GM21515 (cell line): ENCODE measurements around the gene TVP23A.
"Not testable (repeated sequence)": the region's sequence is repeated elsewhere in the genome, so short reads cannot be mapped to it uniquely, and the experiment has no call there.

Source experiments
- ATAC-seq: cut with Tn5 transposase; IDR thresholded peaks from one replicate; pipeline ENCODE4 v1.9.1; 2021; ENCODE audit not compliant: unreplicated experiment

TVP23A gene

DNA sequence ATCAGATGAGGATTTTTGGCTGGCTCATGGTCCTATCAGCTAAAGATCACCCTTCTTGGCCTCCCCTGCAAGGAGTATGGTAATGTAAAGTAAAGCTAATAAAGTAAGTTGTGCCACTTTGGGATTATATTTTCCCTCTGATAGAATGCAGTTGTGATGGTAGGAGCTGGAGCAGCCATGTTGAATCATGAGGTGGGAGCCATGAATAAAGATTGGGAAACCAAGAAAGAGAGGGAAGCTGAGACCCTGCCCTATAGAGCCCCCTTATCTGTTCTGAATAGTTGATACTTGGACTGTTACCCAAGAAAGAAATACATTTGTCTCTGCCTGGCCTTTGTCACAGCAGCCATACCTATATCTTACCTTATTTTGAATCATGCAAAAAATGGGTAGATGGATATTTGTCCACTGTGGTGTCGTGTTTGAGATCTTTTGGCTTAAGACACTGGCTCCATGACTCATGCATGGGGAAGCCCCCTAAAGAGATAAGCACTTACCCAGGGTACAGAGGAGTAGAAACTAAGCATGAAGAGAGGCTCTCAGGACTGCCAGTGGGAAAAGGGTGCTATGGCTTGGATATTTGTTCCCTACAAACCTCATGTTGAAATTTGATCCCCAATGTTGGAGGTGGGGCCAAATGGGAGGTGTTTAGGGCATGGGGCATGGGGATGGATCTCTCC, 17.7 kb upstream of the TVP23A start:
- no peak for ATAC-seq

DNA sequence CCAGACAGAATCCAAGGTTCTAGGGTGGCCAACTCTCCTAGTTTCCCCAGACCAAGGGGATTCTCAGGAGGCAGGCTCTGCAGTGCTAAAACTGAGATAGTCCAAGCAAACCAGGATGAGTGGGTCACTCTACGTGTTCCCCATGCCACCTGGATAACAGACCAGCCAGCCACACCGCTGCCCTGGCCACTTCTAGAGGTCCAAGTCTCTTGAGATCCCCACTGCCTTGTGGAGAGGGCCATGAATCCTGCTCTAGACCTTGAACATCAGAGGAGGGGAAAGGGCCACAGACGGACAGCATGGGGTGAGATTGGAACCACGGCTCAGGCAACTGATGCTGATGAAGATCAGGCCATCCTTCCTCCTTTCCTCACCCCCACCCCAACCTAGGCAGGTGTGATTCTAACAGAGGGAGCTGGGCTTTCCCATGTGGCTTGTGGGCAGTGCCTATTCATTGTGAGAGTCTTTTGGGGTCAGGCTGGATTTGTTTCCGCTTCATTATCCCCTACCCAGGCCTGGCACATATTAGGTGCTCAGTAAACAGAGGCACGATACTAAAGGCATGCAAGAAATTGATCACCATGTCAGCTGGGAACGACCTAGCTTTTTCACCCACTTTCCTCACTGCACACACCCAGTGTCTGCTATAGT, 16.8 kb upstream of the TVP23A start:
- peak; percentile 49 for ATAC-seq

DNA sequence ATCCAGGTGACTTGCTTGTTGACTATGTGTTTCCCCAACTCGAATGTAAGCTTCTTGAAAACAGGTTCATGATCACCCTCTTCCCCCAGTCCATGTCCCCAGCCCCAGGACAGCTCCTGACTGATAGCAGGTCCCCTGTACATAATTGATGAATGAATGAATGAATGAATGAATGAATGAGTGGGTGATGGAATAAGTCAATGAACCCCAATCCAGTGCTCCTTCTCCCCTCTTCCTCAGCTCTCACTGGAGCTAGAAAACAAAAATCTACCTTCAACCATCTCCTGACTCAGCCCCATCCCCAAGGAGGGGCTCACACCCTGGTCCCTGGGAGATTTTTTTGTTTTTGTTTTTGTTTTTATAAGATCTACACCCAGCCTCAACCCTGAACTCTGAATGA, 16.2 kb upstream of the TVP23A start:
- ATAC-seq = no peak

DNA sequence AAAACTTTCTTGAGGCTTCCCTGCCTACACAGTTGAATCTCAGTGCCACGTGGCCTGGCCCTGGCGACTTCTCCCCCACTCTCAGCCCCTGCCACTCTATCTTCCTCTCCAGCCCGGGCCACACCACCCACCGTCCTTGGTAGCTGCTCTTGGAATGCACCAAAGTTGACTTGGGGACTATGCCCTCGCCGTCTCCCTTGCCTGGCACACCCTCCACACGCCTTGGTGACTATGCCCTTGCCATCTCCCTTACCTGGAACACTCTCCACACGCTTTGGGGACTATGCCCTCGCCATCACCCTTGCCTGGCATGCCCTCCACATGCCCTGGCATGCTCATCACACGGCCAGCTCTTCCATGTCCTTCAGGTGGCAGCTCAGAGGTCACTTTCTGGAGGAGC, 15.5 kb upstream of the TVP23A start:
- ATAC-seq = no peak

DNA sequence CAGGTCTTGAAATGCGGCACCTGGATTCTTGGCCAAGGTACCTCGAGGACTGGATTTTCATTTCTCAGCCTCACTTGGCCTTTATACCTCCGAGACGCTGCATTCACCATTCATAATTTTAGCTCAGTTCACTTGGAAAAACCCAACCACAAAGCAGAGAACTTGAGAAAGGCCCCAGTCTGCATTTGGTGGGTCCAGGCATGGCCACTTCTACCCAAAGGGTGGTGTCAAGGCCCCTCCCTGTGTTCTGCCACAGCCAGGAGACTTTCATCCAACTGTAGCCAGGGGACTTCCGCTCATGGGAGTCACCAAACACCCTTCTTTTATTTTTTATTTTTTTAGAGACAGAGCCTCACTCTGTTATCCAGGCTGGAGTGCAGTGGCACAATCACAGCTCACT, 14.7 kb upstream of the TVP23A start:
- ATAC-seq = no peak

DNA sequence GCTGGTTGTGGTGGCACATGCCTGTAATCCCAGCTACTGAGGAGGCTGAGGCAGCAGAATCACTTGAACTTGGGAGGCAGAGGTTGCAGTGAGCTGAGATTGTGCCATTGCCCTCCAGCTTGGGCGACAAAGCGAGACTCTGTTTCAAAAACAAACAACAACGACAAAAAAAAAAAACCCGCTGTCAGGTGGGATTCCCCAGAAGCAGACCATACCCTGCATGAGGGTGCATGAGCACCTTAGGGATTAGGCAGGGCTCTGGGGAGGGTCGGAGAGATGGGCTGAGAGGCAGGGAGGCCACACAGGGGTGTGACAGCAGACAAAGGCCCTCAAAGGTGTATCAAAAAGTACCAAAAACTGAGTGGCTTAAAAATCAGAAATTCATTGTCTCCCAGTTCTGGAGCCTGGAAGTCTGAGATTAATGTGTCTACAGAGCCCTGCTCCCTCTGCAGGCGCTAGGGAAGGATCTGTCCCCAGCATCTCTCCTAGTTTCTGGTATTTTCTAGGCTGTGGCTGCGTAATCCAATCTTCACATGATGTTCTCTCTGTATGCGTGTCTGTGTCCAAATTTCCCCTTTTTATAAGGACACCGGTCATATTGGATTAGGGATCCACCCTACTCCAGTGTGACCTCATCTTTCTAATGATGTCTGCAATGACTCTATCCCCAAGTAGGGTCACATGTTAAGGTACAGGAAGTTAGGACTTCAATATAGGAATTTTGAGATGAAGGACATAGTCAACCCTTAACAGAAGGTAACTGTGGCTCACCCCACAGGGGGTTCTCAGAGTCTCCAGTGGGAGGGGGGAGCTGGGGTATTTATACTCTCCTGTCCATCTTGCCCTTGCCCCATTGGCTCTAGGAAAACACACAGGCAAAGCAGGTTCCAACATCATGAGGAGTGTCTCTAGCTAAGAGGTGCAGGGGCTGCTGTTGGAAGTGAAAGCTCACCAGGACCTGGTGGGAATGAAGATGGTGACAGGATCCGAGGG, 13.6 kb upstream of the TVP23A start:
- ATAC-seq = no peak

DNA sequence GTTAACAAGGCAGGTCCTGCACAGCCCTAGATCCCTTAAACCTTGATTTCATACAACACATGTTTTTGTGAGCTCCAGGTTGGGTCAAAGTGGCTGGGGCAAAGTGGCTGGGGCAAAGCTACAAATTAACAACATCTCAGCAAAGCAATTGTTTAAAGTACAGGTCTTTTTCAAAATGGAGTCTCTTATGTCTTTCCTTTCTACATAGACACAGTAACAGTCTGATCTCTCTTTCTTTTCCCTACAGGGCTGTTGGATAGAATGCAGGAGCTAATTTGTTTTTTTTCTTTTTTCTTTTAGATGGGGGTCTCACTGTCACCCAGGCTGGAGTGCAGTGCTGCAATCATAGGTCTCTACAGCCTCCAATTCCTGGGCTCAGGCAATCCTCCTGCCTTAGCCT, 11.6 kb upstream of the TVP23A start:
- not testable (repeated sequence) for ATAC-seq

DNA sequence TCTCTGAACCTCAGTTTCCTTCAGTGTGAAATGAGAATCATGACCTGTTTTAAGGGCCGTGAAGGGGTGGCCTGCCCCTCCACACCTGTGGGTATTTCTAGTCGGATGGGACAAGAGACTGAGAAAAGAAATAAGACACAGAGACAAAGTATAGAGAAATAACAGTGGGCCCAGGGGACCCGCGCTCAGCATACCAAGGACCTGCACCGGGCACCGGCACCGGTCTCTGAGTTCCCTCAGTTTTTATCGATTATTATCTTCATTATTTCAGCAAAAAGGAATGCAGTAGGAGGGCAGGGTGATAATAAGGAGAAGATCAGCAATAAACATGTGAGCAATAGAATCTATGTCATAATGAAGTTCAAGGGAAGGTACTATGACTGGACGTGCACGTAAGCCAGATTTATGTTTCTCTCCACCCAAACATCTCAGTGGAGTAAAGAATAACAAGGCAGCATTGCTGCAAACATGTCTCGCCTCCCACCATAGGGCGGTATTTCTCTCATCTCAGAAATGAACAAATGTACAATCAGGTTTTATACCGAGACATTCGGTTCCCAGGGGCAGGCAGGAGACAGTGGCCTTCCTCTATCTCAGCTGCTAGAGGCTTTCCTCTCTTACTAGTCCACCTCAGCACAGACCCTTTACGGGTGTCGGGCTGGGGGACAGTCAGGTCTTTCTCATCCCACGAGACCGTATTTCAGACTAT, 10.9 kb upstream of the TVP23A start:
- not testable (repeated sequence) for ATAC-seq

DNA sequence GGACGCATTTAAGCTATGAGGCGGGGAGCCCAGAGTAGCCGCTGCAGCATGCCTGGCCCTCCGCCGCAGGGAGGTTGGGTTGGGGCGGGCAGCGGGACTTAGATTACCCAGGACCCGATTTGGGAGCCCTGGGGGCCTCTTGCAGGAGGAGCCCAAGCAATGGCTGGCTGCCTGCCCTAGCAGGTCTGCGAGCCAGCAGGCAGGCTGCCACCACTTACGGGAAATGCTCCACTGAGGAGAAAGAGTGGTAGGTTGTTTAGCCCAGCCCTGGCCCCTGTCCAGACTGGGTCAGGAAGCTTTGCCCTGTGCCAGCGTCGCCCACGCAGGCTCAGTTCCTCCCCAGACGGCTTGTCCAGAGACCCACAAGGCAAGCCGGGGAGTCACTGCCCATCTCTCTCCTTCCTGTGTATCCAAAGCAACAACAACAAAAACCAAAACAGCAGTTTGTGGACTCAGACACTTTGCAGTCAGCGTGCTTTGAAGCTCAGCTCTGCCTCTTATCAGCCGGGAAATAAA, 10.3 kb upstream of the TVP23A start:
- ATAC-seq = no peak

DNA sequence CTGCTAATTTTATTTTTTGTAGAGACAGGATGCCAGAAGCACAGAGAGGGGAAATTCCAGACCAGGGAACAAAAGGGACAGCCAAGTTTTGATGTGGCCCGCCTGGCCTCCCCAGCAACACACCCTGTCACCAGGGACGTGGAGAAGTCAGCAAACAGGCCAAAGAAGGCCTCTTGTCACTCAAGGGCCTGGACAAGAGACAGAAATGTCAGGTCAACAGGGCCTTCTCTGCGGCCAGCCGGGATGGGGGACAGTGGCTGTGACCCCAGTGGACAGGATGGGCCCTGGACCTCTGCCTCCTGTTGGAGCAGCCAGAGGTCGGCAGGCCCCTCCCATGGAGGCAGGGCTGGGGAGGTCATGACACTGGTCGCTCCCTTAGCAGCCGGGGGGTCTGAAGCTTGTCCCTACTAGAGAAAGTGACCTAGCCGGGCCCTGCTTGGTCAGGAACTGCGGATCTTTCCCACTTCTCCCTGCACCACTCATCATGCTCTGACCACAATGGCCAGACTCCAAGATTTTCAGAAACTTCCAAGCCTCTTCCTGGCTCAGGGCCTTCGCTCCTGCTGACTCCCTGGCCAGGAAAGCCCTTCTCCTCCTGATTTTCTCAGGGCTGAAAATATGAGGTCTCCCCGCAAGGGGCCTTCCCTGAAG, 9.2 kb upstream of the TVP23A start:
- ATAC-seq = no peak

DNA sequence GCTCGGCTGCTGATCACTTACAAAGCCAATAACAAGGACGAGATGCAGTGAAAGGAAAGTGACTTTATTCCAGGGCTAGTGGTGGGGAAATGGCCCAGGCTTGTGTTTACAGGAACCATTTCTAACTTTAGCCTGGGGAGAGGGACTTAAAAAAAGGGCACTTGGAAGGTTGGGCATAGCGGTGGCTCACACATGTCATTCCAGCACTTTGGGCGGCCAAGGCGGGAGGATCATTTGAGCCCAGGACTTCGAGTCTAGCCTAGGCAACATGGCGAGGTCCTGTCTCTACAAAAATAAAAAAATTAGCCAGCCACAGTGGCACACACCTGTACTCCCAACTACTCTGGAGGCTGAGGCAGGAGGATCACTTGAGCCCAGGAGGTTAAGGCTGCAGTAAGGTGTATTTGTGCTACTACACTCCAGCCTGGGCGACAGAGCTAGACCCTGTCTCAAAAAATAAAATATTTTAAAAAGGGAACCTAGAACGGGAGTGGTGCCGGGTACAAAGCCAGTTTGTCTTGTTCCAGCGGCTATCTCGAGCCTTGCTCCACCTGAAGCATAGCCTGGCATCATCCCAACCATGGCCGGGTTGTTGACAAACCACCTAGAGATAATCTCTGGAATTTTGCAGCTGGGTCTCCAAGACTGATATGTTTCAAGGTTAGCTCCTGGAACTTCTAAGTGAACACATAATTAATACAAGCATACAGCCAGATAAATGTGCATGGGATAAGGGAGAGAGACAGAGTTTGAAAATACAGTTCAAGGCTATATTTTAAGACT, 5.7 kb upstream of the TVP23A start:
- no peak for ATAC-seq

DNA sequence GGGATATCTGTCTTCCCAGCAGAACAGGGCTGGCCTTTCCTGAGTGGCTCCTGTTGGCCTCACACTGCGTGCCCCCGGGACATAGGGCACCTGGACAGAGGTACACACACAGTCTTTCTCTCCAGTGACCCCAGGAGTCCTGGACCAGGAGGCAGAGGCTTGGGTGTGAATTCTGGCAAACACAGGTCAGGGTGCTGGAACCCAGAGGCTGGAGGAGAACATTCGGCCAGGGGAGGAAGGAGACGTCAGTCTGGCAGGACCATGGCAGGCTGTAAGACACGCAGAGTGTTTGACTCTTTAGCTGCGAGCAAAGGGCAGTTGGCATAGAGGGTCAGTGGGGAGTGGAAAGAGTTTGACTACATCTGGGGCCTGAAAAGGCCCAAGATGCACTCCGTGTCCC, 4.1 kb upstream of the TVP23A start:
- ATAC-seq = no peak

DNA sequence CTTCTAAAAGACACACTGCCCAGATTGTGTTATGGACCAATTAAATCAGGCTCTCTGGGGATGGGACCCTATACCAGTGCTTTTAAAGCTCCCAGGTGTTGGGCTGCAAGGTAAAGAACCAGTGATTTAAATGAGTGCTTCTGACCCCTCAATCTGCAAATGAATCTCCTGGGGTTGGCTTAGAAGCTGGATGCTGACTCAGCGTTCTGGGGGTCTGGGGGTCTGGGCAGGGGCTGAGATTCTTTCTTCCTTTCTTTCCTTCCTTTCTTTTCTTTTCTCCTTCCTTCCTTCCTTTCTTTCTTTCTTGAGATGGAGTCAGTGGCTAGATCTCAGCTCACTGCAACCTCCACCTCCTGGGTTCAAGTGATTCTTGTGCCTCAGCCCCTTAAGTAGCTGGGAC, 2.0 kb upstream of the TVP23A start:
- ATAC-seq = no peak

DNA sequence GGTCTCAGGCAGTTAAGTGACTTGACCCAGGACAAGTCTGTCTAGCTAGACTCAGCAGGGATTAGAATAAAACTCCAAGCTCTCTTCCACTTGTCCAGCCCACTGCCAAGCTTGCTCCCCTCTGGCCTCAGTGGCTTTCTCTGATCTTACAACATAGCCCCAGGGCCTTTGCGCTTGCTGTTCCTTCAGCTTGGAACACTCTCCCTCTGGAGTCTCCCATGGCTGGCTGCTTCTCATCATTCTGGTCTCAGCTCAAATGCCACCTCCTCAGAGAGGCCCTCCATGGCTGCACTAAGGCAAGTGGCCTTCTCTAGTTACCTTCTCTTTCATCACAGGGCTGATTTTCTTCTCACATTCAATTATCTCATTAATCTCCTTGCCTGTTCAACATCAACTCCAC, 1.1 kb downstream of the TVP23A start:
- no peak for ATAC-seq

DNA sequence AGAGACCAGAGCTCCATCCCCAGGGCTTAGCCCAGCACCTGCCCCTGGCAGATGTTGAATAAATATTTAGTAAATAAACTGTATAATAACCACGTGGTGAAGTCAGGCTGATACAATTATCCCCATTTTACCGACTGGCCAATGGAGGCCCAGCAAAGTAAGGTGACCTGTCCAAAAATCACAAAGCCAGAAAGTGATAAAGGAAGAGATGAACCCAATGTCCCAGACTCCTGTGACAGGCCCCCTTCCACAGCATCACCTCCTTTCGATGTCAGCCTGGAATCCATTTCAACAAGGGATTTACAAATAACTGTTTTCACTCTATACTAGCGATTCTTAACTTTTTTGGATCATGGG, 5.5 kb downstream of the TVP23A start:
- ATAC-seq = no peak

DNA sequence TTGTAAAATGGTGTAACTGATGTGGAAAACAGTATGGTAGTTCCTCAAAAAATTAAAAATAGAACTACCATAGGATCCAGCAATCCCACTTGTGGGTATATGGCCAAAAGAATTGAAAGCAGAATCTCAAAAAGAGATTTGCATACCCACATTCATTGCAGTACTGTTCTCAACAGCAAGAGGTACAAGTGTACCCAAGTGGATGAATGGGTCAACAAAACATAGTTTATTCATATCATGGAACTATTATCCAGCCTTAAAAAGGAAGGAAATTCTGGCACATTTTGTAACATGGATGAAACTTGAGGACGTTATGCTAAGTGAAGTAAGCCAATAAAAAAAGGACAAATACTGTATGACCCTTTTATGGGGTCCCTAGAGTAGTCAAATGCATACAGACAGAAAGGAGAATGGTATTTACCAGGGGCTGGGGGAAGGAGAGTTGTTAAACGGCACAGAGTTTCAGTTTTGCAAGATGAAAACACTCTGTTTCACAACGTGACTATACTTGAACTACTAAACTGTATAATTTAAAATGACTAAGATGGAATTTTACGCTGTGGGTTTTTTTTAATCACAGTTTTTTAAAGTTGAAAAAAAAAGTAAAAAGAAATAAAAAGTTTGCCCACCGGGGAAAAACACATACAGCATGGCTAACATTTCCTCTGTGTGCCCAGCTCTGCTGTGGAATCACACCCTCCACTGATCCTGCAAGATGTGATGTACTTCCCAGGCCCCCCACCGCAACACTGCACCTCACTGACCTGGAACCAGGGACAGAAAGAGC, 6.1 kb downstream of the TVP23A start:
- ATAC-seq = peak; percentile 65

DNA sequence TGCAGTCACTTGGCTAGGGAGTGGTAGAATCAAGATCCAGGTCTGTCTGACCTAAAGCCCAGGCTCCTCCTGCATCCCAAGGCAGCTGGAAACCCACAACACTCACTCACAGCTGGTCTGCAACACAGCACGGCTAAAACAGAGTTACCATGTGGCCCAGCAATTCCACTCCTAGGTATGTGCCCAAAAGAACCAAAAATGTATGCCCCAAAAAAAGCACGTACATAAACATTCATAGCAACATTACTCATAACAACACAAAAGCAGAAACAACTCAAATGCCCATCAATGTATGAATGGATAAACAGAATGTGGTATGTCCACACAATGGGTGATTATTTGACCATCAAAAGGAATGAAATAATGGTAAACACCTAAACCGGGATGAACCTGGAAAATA, 8.9 kb downstream of the TVP23A start:
- ATAC-seq = no peak

DNA sequence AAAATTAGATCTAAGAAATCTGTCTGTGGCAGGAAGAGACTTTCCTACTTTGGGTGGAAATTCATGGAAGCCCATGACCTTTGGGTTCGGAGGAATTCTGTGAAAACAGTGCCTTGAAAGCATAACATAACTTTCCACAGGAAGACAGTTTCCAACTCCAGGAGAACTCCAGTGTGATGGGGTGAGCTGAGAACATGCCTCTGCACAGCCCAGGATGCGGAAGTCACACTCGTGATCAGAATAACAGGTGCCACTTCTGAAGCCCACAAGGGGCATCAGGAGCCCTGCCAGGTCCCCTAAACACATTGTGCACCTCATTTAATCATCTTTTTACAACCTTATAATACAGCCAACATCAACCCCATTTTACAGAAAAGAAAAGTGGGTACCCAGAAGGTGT, 9.7 kb downstream of the TVP23A start:
- ATAC-seq = no peak

DNA sequence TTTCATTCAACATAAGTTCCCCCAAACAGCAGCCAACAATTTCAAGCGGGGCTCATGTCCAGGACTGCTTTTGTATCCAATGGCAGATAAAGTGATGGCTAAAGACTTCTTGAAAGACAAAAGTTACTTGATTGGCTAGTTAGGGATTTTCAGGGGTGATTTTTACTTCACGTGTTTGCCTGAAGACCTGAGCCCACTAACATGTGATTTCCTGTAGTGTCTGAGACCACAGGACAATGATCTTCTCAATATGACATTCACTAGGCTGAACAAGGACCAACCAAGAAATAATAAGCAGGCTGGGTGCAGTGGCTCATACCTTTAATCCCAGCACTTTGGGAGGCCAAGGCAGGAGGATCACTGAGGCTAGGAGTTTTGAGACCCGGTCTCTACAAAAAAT, 10.4 kb downstream of the TVP23A start:
- no peak for ATAC-seq
